Skeletal muscle tissue (tissue), 4 donors: Measurements from ENCODE around the gene POTEJ. TPM values are rescaled to one million over a fixed set of nuclear protein-coding genes. Genes with fewer than 3 reads are reported as not detected.
"Not testable (repeated sequence)": the region's sequence is repeated elsewhere in the genome, so short reads cannot be mapped to it uniquely, and the experiment has no call there.

ENCODE experiments used
- H3K27ac ChIP-seq: one replicate; pipeline ENCODE4 v1.7.0; 2013; ENCODE audit warnings: mild to moderate bottlenecking, low read depth, low read length, inconsistent platforms
- H3K27me3 ChIP-seq, 3 donors: one replicate each; pipeline ENCODE4 v1.7.0; 2013; ENCODE audit warnings: low read length in 3 of 3; ENCODE audit not compliant: control insufficient read depth in 3 of 3, insufficient read depth in 3 of 3
- H3K36me3 ChIP-seq, 3 donors: one replicate each; pipeline ENCODE4 v1.7.0; 2013; ENCODE audit warnings: low read length in 3 of 3; ENCODE audit not compliant: control insufficient read depth in 3 of 3, insufficient read depth in 3 of 3
- H3K4me1 ChIP-seq, 3 donors: one replicate each; pipeline ENCODE4 v1.7.0; 2013; ENCODE audit warnings: low read length in 3 of 3, mild to moderate bottlenecking in 3 of 3; ENCODE audit not compliant: control insufficient read depth in 3 of 3, insufficient read depth in 3 of 3
- H3K4me3 ChIP-seq, 3 donors: one replicate each; pipeline ENCODE4 v1.7.0; 2013; ENCODE audit warnings: low read length in 3 of 3
- H3K9ac ChIP-seq, 3 donors: one replicate each; pipeline ENCODE4 v1.7.0; 2013; ENCODE audit warnings: low read length in 3 of 3, mild to moderate bottlenecking in 3 of 3, moderate library complexity in 2 of 3, low read depth in 1 of 3
- H3K9me3 ChIP-seq, 3 donors: one replicate each; pipeline ENCODE4 v1.7.0; 2013; ENCODE audit warnings: low read length in 3 of 3; ENCODE audit not compliant: control insufficient read depth in 3 of 3
- total RNA-seq: library from RNA; depleted of rRNA; stranded (reverse); fragments of >200 nt; gene quantifications from one replicate; pipeline ENCODE4 v1.2.3, GENCODE V29; 2014
- donor health status: Osteomylitis.

Gene POTEJ
- total RNA-seq, 1 donor from 2014 or later = not detected

- not testable (repeated sequence) for H3K9me3 ChIP-seq, H3K4me1 ChIP-seq, H3K27me3 ChIP-seq, H3K27ac ChIP-seq, H3K9ac ChIP-seq, H3K4me3 ChIP-seq, H3K36me3 ChIP-seq
Measured at GRCh38 chr2:130601648-130602302, 9.5 kb upstream of the POTEJ start.

GRCh38 chr2:130608276-130609001 lies 2.8 kb upstream of the POTEJ start:
- H3K27ac ChIP-seq, H3K36me3 ChIP-seq, H3K9me3 ChIP-seq, H3K4me1 ChIP-seq, H3K9ac ChIP-seq, H3K27me3 ChIP-seq, H3K4me3 ChIP-seq: not testable (repeated sequence)

GRCh38 chr2:130609002-130609920 lies 2.0 kb upstream of the POTEJ start:
- not testable (repeated sequence) for H3K4me3 ChIP-seq, H3K9ac ChIP-seq, H3K4me1 ChIP-seq, H3K27ac ChIP-seq, H3K9me3 ChIP-seq, H3K27me3 ChIP-seq, H3K36me3 ChIP-seq

GRCh38 chr2:130610486-130610885 lies 754 bp upstream of the POTEJ start:
- not testable (repeated sequence) for H3K4me1 ChIP-seq, H3K27me3 ChIP-seq, H3K36me3 ChIP-seq, H3K9me3 ChIP-seq, H3K9ac ChIP-seq, H3K27ac ChIP-seq, H3K4me3 ChIP-seq

DNA sequence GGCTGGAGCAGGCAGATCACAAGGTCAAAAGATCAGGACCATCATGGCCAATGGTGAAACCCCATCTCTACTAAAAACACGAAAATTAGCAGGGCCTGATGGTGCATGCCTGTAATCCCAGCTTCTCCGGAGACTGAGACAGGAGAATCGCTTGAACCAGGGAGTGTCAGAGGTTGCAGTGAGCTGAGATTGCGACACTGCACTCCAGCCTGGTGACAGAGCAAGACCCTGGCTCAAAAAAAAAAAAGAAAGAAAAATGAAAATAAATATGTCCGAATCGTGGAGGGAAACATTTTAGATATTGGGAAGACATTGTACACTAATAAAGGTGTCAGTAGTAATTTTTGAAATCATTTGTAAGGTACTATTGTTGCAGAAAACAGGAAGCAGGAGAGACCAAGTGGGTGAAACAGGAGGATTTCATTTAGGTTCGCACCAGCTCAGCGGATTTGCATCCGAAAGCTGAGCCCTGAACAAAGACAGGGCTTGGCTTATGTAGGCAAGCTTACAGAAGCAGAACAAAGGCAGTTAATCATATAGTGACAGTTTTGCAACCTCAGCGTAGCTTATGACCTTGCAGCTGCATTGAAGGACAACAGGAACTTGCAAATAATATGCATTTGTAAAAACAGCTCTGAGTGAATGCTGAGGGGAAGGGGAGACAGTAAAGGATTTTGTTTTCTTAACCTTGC lies 17.7 kb downstream of the POTEJ start:
- not testable (repeated sequence) for H3K27ac ChIP-seq, H3K9me3 ChIP-seq, H3K36me3 ChIP-seq, H3K4me3 ChIP-seq, H3K9ac ChIP-seq, H3K27me3 ChIP-seq, H3K4me1 ChIP-seq

DNA sequence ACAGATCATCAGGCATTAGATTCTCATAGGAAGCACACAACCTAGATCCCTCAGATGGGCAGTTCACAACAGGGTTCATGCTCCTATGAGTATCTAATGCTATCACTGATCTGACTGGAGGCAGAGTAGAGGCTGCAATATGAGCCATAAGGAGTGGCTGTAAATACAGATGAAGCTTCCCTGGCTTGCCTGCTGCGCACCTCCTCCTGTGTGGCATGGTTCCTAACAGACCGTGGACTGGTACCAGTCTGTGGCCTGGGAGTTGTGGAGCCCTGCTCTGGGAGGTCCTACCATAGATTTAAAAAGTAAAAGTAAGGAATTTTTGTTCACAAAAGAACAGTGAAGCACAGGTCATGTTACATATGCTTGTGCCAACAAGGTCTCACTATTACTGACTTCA lies 27.7 kb downstream of the POTEJ start:
- H3K27ac ChIP-seq, H3K9ac ChIP-seq, H3K4me3 ChIP-seq, H3K4me1 ChIP-seq, H3K9me3 ChIP-seq, H3K36me3 ChIP-seq, H3K27me3 ChIP-seq: not testable (repeated sequence)

DNA sequence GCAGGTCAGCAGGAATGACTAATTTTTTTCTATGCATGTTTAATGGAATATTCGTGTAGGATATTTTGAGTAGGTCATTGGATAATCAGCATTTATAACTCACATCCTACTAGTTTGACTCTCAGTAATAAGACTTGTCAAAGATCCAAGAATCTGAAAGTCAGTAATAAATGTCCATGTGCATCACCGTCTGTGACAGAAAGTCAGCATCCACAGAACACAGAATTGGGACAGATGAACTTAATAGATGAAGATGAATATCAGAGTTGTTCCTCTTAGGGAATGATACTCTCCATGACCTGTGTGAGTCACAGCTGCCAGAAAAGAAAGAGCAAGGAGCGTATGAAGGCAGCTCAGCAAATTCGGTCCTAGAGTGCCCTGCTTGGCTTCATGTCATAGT lies 30.4 kb downstream of the POTEJ start:
- not testable (repeated sequence) for H3K9ac ChIP-seq, H3K36me3 ChIP-seq, H3K9me3 ChIP-seq, H3K27ac ChIP-seq, H3K27me3 ChIP-seq, H3K4me3 ChIP-seq, H3K4me1 ChIP-seq

- not testable (repeated sequence) for H3K27me3 ChIP-seq, H3K9me3 ChIP-seq, H3K36me3 ChIP-seq, H3K4me1 ChIP-seq, H3K9ac ChIP-seq, H3K4me3 ChIP-seq, H3K27ac ChIP-seq
Measured at GRCh38 chr2:130649285-130649684, 38.0 kb downstream of the POTEJ start.

GRCh38 chr2:130664506-130664905 lies 53.3 kb downstream of the POTEJ start:
- not testable (repeated sequence) for H3K27ac ChIP-seq, H3K9me3 ChIP-seq, H3K4me1 ChIP-seq, H3K27me3 ChIP-seq, H3K9ac ChIP-seq, H3K4me3 ChIP-seq, H3K36me3 ChIP-seq

- H3K4me1 ChIP-seq, H3K27me3 ChIP-seq, H3K4me3 ChIP-seq, H3K27ac ChIP-seq, H3K9ac ChIP-seq, H3K9me3 ChIP-seq, H3K36me3 ChIP-seq: not testable (repeated sequence)
Measured at GRCh38 chr2:130665596-130665995, 54.4 kb downstream of the POTEJ start.
